Measurements from ENCODE around the gene OR5A1. TPM values are rescaled to one million over a fixed set of nuclear protein-coding genes. Genes with fewer than 3 reads are reported as not detected.

Gene OR5A1
- total RNA-seq, 1 donor from 2014 or later: not detected

- no peak for DNase-seq
Measured at GRCh38 chr11:59479906-59480305, 43.6 kb downstream of the OR5A1 start.

GRCh38 chr11:59480359-59480758, 44.1 kb downstream of the OR5A1 start:
- no peak for DNase-seq

Other genes starting within 250 kb of the OR5A1 start
- 19.8 TPM for gene MPEG1, start 223.5 kb upstream of the OR5A1 start, total RNA-seq
- under 0.01 TPM for gene OR5AN1, start 77.6 kb upstream of the OR5A1 start, total RNA-seq
- gene OR5A2, start 10.1 kb upstream of the OR5A1 start, total RNA-seq: not detected
- not detected for gene OR4D6, start 20.5 kb downstream of the OR5A1 start, total RNA-seq
- not detected for gene OR4D10, start 36.8 kb downstream of the OR5A1 start, total RNA-seq
- not detected for gene OR4D11, start 67.1 kb downstream of the OR5A1 start, total RNA-seq
- gene OR4D9, start 75.1 kb downstream of the OR5A1 start, total RNA-seq: not detected
- 35.8 TPM for gene OSBP, start 179.3 kb downstream of the OR5A1 start, total RNA-seq
- gene PATL1, start 232.6 kb downstream of the OR5A1 start, total RNA-seq: 9.5 TPM